ENCODE measurements around the gene SMAD3.

The SMAD3 gene

GRCh38 chr15:67225336-67225735, 159.9 kb downstream of the SMAD3 start:
- DNase-seq (ENCODE audit: low read depth in 1 of 2, low spot score in 1 of 2) = no peak

DNA sequence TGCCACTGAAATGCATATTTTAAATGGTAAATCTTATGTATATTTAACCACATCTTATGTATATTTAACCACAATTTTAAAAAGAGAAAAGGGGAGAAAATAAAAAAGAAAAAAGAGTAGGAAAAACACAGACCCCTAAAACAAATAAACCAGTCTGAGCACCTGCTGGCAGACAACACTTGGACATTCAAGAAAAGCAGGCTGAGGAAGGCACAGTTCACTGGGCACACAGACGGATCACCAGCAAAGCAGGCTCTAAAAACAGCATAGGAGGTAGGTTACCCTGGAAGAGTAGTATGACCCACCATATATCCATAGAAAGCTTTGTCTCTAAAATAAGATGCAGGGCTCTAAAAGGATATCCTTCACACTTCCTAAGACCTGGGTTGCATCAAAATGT, 162.0 kb downstream of the SMAD3 start:
- DNase-seq (ENCODE audit: low read depth in 1 of 2, low spot score in 1 of 2) = no peak

GRCh38 chr15:67227846-67228245, 162.4 kb downstream of the SMAD3 start:
- no peak for DNase-seq (ENCODE audit: low read depth in 1 of 2, low spot score in 1 of 2)

DNA sequence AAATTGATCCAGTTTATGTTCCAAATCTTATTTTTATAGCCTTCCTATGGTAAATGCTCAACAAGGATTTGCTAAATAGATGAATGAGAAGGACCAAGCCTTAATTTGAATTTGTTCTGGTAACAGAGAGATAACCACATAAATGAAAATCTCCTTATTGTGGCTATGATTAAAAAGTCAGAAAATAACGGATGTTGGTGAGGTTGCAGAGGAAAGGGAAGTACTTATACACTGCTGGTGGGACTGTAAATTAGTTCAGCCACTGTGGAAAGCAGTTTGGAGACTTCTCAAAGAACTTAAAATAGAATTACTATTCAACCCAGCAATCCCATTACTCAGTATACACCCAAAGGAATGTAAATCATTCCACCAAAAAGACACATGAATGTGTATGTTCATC, 162.9 kb downstream of the SMAD3 start:
- no peak for DNase-seq (ENCODE audit: low read depth in 1 of 2, low spot score in 1 of 2)

DNA sequence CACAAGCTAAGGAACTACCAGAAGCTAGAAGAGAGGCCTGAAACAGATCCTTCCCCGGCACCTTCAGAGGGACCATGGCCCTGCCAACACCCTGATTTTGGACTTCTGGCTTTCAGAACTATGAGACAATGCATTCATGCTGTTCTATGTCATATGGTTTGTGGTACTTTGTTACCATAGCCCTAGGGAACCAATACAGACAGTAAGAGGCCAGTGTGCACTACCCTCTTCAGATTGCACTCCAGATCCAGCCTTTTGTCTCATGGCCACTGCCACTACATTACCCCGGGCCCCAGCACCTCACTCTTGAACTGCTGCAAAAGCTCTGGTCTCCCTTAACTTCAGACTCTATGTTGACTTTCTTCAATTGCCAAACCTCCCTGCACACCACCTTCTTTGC, 165.1 kb downstream of the SMAD3 start:
- DNase-seq (ENCODE audit: low read depth in 1 of 2, low spot score in 1 of 2) = no peak

- DNase-seq (ENCODE audit: low read depth in 1 of 2, low spot score in 1 of 2) = no peak
Measured at GRCh38 chr15:67232591-67232990, 167.2 kb downstream of the SMAD3 start.

- DNase-seq (ENCODE audit: low read depth in 1 of 2, low spot score in 1 of 2) = no peak
Measured at GRCh38 chr15:67240235-67241131, 175.1 kb downstream of the SMAD3 start.

- no peak for DNase-seq (ENCODE audit: low read depth in 1 of 2, low spot score in 1 of 2)
Measured at GRCh38 chr15:67241132-67241855, 175.9 kb downstream of the SMAD3 start.

DNA sequence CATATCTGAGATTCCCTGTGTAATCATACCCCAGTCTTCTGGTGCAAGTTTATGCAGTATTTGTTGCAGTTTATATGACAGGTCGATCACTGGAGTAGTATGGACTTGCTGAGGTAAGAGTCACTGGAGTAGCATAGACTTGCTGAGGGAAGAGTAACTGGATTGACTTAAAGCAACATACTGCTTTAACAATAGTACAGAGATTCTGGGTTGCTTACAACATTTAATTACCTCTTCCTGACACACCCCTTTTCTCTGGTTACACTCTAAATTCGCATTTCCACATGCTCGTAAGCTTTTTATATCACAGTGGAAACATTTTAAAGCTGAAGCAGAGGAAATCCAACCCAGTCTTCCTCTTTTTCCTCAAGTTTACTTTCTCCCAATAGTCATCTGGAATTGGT, 177.3 kb downstream of the SMAD3 start:
- no peak for DNase-seq (ENCODE audit: low read depth in 1 of 2, low spot score in 1 of 2)

All from activated T-helper 1 cell treated with anti-CD3 and anti-CD28 coated beads, Interleukin-2, amount 50 U/mL, for 16 hours (primary cell).